HG03378 (cell line): ENCODE data around the gene HSP90B1.

Source experiments
- ATAC-seq: cut with Tn5 transposase; IDR thresholded peaks from one replicate; pipeline ENCODE4 v1.9.1; 2021; ENCODE audit warnings: mild to moderate bottlenecking, moderate library complexity; ENCODE audit not compliant: unreplicated experiment

The HSP90B1 gene

DNA sequence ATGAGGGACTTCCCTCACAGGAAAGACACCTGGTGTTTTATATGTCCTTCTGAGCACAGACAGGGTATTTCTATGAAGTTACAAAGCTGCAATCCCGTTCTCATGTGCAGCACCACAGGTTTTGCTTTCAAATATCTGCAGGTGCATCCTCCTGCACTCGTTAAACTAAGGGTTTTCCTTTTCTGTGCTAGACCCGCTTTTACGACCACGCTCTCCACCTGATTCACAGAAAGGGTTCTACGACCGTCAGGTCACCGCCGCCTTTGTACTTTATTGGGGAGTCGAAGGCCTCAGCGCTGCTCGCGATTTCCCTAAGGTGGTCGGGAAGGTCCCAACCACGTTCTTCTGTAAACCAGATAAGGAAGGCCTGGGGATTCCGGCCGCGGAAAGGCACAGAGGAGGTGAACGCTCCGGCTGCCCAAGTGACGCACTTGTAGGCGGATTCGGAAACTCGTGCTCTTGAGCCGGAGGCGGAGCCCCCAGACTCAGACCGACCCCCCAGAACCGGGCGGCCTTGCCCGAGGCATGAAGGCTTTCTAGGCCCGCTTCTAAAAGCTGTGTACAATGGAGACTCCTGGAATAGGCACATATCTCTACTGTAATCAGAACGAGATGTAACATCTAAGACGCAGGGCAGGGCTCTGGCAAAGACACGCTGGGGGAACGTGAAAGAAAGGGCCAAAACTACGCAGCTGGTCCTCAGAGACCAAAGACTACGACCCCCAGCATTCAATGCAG is 995 bp upstream of the HSP90B1 start:
- ATAC-seq: peak; percentile 23

GRCh38 chr12:103929784-103930033 is 501 bp upstream of the HSP90B1 start:
- no peak for ATAC-seq

GRCh38 chr12:103930787-103931735 is 851 bp downstream of the HSP90B1 start:
- no peak for ATAC-seq

DNA sequence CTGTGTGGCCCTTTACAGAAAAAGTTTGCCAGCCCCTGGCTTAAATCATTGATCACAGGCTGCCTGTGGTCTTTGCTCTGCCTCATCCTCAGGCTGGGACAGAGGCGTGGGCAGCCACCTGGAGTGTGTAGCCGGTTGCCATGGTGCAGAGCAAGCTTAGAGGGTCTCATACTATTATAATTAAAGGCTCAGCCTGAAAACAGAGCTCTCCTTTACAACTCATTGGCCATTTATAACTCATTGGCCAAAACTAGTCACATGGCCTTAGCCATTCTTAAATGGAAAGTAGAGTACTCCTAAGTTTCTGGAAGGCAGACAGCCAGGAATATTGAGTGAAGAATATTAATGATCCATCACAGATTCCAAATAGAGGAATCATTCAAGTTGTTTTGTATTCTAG is 3.0 kb downstream of the HSP90B1 start:
- ATAC-seq: no peak

DNA sequence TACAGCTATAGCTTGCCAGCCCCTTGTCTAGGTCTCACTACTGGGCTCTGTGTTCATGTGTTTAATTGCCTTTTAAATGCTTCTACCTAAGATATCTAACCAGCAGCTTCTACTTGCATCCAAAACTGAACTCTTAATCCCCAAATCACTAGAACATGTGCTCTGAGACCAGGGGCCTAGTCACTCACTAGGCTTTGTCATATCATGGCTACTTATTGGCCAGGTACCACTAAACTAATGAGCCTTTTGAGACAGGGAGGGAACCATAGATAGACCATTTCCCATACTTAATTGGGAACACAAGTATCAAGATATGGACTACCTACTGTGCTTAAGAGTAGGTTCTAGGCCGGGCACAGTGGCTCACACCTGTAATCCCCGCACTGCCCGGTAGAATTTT is 6.5 kb downstream of the HSP90B1 start:
- ATAC-seq: no peak

GRCh38 chr12:103944964-103945363 is 14.8 kb downstream of the HSP90B1 start:
- no peak for ATAC-seq

- ATAC-seq: no peak
Measured at GRCh38 chr12:103947871-103948555, 17.8 kb downstream of the HSP90B1 start.

GRCh38 chr12:103948746-103949406 is 18.7 kb downstream of the HSP90B1 start:
- ATAC-seq: no peak

- no peak for ATAC-seq
Measured at GRCh38 chr12:103952497-103952896, 22.3 kb downstream of the HSP90B1 start.

- no peak for ATAC-seq
Measured at GRCh38 chr12:103955811-103956508, 25.8 kb downstream of the HSP90B1 start.

DNA sequence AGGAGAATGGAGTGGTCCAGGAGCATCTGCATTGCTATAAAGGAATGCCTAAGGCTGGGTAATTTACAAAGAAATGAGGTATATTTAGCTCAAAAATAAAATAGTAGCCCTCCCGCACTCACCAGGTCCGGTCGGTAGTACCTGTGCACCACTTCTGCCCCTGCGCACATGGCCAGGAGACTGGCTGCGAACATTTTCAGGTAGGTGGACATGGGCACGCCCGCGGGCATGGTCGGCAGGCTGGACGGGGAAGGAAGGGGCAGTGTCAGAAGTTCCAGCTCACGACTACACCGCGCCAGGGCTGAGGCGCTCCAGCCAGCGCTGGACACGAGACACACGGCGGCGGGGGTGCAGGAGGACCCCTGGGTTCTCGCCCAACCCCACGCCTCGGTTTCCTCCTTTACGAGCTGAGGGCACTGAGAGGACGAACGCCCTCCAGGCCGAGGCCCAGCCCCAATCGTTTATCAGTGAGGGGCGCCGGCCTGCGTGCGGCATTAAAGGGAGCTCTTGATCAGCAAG is 26.4 kb downstream of the HSP90B1 start:
- ATAC-seq: peak; percentile 8

DNA sequence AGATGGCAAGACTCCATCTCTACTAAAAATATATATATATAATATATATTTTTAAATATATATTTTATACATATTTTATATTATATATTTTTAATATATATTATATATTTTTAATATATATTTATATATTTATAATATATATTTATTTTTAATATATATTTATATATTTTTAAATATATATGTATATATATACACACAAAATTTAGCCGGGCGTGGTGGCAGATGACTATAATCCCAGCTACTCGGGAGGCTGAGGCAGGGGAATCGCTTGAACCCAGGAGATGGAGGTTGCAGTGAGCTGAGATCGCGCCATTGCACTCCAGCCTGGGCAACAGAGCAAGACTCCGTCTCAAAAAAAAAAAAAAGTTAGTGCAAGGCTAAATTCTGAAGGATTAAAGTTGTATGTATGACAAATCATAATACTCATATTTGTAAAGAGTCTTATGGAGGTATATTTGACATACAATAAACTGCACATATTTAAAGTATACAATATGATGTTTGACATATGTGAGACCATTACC is 27.7 kb downstream of the HSP90B1 start:
- ATAC-seq: no peak

DNA sequence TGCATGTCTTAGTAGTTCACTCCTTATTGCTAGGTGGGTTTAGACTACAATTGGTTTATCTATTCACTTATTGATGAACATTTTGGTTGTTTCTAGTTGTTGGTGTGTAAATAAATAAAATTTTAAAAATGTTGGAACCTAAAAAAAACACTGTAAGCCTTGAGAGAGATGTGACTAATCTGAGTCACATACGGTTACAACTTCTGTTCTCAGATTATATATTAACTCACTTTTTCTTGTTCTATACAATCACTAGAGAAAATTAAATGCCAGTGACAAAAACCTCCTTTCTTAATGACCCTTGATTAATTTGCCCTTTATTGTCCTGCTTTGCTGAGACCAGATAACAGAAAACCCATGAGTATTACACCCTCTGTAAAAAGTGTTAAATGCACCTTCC is 28.4 kb downstream of the HSP90B1 start:
- ATAC-seq: no peak

GRCh38 chr12:103960616-103961227 is 30.5 kb downstream of the HSP90B1 start:
- ATAC-seq: no peak

DNA sequence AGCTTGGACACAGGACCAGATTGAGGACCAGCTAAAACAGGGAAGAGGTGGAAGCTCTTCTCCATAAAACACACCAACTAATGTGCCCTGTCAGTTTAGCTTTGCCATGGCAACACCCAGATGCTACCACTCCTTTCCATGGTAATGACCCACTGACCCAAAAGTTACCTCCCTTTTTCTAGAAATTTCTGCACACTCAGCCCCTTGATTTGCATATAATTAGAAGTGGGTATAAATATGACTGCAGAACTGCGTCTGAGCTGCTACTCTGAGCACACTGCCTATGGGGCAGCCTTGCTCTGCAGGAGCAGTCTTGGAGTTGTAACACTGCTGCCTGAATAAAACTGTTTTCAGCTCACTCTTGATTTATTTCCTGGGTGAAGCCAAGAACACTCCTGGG is 32.3 kb downstream of the HSP90B1 start:
- ATAC-seq: no peak

DNA sequence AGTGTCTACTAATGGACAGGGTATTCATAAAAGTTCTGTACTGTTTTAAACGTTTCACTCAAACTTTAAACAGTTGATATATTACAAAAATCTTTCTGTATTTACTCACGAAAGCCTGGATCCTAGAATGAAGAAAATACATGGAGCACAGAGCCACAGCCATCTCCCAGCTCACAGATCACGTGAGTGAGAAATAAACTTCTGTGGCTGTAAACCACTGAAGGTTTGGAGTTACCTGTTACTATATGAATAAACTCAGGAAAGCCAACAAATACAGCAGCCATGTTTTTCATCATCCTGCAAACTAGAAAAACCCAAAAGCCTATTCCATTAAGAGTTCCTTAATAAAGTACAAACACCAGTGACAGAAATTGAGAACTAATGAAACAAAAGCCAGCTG is 34.6 kb downstream of the HSP90B1 start:
- ATAC-seq: no peak

DNA sequence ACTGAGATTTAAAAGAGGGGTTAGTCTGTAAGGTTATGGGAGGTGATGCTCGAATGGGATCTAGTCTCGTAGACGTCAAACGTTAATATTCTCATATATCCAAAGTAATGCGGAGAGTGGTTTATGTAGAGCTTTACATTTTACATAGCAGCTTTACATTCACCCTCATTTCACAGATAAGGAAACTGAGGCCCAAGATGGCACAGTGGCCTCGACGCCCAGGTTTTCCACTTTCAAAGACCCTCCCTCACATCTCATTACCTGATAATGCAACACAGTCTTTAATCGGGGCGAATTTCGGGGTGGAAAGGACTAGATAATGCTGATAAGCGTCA is 35.0 kb downstream of the HSP90B1 start:
- no peak for ATAC-seq

DNA sequence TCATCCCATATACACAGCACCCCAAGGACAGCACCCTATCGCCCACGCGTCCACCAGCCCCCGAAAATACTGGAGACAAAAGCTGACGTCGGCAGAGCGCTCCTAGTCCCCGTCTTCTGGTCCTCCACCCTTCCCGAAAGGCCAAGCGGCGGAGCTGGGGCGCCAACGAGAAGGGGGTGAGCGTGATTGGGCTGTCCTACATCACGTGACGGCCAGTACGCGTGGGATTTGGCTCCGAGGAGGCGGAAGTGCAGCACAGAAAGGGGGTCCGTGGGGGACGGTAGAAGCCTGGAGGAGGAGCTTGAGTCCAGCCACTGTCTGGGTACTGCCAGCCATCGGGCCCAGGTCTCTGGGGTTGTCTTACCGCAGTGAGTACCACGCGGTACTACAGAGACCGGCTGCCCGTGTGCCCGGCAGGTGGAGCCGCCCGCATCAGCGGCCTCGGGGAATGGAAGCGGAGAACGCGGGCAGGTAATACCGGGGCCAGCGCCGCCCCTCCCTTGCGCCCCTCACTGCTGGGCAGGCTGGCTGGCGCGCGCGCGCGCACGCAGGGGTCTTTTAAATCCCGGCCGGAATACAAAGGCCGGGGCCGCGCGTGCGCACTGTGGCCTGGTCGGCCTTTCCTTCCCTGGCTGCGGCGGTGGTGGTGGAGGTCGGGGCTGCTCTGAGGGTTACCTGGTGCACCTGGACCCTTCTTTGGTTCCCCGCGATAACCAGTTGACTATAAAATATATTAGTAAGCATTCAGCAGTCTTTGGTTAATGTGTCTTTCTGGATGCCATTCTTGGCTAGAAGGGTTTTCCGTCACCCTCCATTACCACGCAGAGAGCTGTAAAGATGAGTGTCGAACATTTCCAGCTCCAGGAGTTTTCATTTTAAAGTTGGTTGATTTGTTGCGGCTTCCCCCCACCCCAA is 35.6 kb downstream of the HSP90B1 start, which contains the start of gene TDG:
Gene TDG (plus strand): TSS at position 283 of the 915 bp plus-strand sequence. CDS start 166 bp downstream, at position 449.
- peak; percentile 82 for ATAC-seq

- no peak for ATAC-seq
Measured at GRCh38 chr12:103966736-103967135, 36.5 kb downstream of the HSP90B1 start.
